Head of caudate nucleus (tissue), 42 donors: Measurements from ENCODE around the gene NOTCH3.

ENCODE experiments used
- DNase-seq, 42 donors: peaks; one replicate each; pipeline versions ENCODE4 v3.0.0 to v3.0.0-alpha.2; 2020 to 2021; ENCODE audit warnings: mixed read lengths in 7 of 42
- intact Hi-C: fragments of 100-400 bp; cut with DNase I; formaldehyde crosslinking; loops from one replicate; pipeline ENCODE4 v1.15.0; 2022

Gene NOTCH3

GRCh38 chr19:15238639-15239155 is 37.9 kb upstream of the NOTCH3 start:
- DNase-seq = no peak

GRCh38 chr19:15237759-15238638 is 37.2 kb upstream of the NOTCH3 start:
- intact Hi-C loops = no loop called here
- DNase-seq = no peak

More at GRCh38 chr19:15238639-15239155, 37.9 kb upstream of the NOTCH3 start:
- intact Hi-C loops = no loop called here

- intact Hi-C loops = no loop called here
- DNase-seq = no peak
These were observed 36.1 kb upstream of the NOTCH3 start for GRCh38 chr19:15236886-15237285.

- intact Hi-C loops = no loop called here
- no peak for DNase-seq
These were observed 35.0 kb upstream of the NOTCH3 start for GRCh38 chr19:15235781-15236180.

GRCh38 chr19:15234431-15235130 is 33.8 kb upstream of the NOTCH3 start:
- DNase-seq = no peak
- intact Hi-C loops = no loop called here

GRCh38 chr19:15231271-15231670 is 30.5 kb upstream of the NOTCH3 start:
- intact Hi-C loops = no loop called here
- no peak for DNase-seq

- intact Hi-C loops = no loop called here
- no peak for DNase-seq
These were observed 26.5 kb upstream of the NOTCH3 start for GRCh38 chr19:15227261-15227660.

- no peak for DNase-seq
- intact Hi-C loops = no loop called here
These were observed 25.0 kb upstream of the NOTCH3 start for GRCh38 chr19:15225760-15226159.

- intact Hi-C loops = no loop called here
- peak in 15 of 42 donors; percentile 17 to 53 (median 25) for DNase-seq
These were observed 23.0 kb upstream of the NOTCH3 start for GRCh38 chr19:15223649-15224361.

GRCh38 chr19:15222738-15223648 is 22.2 kb upstream of the NOTCH3 start:
- peak; percentile 76 to 97 (median 93) for DNase-seq
- intact Hi-C loops = no loop called here

- DNase-seq = no peak
- intact Hi-C loops = no loop called here
These were observed 20.0 kb upstream of the NOTCH3 start for GRCh38 chr19:15220833-15221232.

GRCh38 chr19:15218501-15218900 is 17.7 kb upstream of the NOTCH3 start:
- no peak for DNase-seq
- intact Hi-C loops = no loop called here

GRCh38 chr19:15216363-15216762 is 15.6 kb upstream of the NOTCH3 start:
- DNase-seq = no peak
- intact Hi-C loops = no loop called here

- DNase-seq = no peak
- intact Hi-C loops = no loop called here
These were observed 13.1 kb upstream of the NOTCH3 start for GRCh38 chr19:15213715-15214381.

GRCh38 chr19:15212711-15213110 is 11.9 kb upstream of the NOTCH3 start:
- intact Hi-C loops = no loop called here
- no peak for DNase-seq

- DNase-seq = peak in 3 of 42 donors; percentile 24 to 36 (median 33)
- intact Hi-C loops = no loop called here
These were observed 9.6 kb upstream of the NOTCH3 start for GRCh38 chr19:15210323-15210781.

GRCh38 chr19:15201374-15202023 is 704 bp upstream of the NOTCH3 start:
- intact Hi-C loops = no loop called here
- DNase-seq = no peak
